ENCODE data around the gene ATF7. TPM values are rescaled to one million over a fixed set of nuclear protein-coding genes. Genes with fewer than 3 reads are reported as not detected.

Gene ATF7
- total RNA-seq, 1 experiment from 2014 or later = 44.3 TPM

DNA sequence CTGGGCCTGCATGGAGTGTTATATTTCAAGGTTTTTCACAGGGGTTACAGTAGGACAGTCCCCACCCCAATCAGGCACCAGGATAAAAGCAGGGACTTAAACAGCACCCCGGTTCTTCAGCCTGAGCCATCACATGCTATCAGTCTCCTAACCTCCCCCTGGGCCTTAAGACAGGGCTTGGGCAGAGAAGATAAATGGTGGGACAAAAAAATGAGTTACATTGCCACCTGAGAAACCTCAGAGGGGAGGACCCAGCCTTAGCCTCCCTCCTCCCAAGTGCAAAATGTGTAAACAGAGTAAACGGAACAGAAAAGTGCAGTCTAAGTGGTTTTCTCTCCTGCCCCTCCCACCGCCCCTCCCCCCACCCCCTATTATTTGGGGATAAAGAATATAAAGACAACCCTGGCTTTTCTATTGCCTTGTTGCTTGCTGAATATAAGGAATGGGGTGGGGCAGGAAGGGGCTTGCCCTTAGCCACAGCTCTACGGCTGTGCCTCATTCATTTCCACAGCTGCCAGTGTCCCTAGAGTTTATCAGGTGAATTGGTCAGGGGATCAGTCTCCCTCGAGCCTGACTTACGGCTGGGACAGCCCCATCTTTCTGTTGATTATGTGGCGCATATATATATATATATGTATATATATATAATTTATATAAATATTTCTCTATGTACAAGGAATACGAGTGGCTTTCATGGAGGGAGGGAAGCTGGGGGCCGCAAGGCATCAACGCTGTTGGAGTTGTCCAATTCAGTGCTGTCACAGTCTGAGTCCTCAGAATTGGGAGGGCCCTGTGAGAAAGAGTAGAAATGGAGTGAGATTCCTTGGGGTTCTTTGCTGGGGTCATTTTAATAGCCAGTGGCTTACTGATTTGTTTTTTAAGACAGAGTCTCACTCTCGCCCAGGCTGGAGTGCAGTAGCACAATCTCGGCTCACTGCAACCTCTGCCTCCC, 145.4 kb downstream of the ATF7 start:
- Histone ChIP-seq H3K36me3 (ENCODE audit: insufficient read depth, low read length, poor library complexity, severe bottlenecking) (peaks cover 79% of the 10 kb centered on the region), H3K27ac (ENCODE audit: low read depth, low read length, poor library complexity, severe bottlenecking) (no peak overlapping the region), H3K27me3 (replicated peaks; ENCODE audit: insufficient read depth, low read depth, low read length, poor library complexity) (no peaks in the 10 kb centered on the region), H3K4me3 (ENCODE audit: low read depth, low read length, poor library complexity, severe bottlenecking) (no peak overlapping the region), H3K4me1 (ENCODE audit: insufficient read depth, low read length, poor library complexity, severe bottlenecking) (peaks cover 4% of the 10 kb centered on the region), H3K9me3 (ENCODE audit: low read depth, low read length, poor library complexity, severe bottlenecking) (no peaks in the 10 kb centered on the region)
- ChIA-PET POLR2A (ENCODE audit: low non-redundant PET) (no interaction called here), CTCF (no interaction called here)
- no peak for TF ChIP-seq EZH2 (IDR thresholded peaks at IDR 0.05; ENCODE audit: borderline replicate concordance, low read depth, low read length, poor library complexity, severe bottlenecking)
- TF ChIP-seq, protein P1, sequence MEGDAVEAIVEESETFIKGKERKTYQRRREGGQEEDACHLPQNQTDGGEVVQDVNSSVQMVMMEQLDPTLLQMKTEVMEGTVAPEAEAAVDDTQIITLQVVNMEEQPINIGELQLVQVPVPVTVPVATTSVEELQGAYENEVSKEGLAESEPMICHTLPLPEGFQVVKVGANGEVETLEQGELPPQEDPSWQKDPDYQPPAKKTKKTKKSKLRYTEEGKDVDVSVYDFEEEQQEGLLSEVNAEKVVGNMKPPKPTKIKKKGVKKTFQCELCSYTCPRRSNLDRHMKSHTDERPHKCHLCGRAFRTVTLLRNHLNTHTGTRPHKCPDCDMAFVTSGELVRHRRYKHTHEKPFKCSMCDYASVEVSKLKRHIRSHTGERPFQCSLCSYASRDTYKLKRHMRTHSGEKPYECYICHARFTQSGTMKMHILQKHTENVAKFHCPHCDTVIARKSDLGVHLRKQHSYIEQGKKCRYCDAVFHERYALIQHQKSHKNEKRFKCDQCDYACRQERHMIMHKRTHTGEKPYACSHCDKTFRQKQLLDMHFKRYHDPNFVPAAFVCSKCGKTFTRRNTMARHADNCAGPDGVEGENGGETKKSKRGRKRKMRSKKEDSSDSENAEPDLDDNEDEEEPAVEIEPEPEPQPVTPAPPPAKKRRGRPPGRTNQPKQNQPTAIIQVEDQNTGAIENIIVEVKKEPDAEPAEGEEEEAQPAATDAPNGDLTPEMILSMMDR (conservative IDR thresholded peaks at IDR 0.05; ENCODE audit: low read depth, low read length) = no peak
- intact Hi-C loops (cut with micrococcal nuclease; ENCODE audit: unreplicated experiment) = no loop called here
- no TSS peak for BruUV-seq (replicated peaks)
- DNase-seq (ENCODE audit: low spot score) = no peak

DNA sequence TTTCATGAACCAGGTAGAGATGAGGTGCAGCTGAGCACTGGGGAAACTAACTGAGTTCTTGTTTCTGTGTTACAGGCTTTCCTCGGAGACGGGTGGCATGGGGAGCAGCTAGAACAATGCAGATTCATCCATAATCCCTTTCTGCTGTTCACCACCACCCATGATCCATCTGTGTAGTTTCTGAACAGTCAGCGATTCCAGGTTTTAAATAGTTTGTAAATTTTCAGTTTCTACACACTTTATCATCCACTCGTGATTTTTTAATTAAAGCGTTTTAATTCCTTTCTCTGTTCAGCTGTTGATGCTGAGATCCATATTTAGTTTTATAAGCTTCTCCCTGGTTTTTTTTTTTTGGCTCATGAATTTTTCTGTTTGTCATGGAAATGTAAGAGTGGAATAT, 146.9 kb downstream of the ATF7 start:
- CTCF ChIA-PET = no interaction called here
- H3K36me3 ChIP-seq (ENCODE audit: insufficient read depth, low read length, poor library complexity, severe bottlenecking) = peaks cover 86% of the 10 kb centered on the region
- no TSS peak for BruUV-seq (replicated peaks)

DNA sequence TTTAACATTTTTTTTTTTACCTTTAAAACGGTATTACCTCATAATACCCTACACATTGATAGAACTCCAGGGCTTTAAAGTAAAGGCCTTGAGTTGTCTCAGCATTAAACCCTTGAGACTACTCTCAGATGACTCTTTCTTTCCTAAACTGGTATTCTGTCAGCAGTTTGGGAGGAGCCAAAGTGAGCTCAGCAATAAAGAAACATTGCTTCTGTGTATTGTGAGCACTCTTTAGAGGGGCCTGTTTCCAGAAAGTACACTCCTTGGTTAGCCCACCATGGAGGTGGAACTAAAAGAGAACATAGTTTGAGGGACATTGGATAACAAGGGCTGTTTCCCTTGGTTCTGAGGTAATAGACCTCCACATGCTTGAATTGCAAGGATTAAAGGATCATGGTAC, 147.3 kb downstream of the ATF7 start:
- Histone ChIP-seq H3K4me3 (ENCODE audit: low read depth, low read length, poor library complexity, severe bottlenecking) (no peak overlapping the region), H3K4me1 (ENCODE audit: insufficient read depth, low read length, poor library complexity, severe bottlenecking) (peaks cover 4% of the 10 kb centered on the region), H3K27ac (ENCODE audit: low read depth, low read length, poor library complexity, severe bottlenecking) (no peak overlapping the region), H3K36me3 (ENCODE audit: insufficient read depth, low read length, poor library complexity, severe bottlenecking) (peaks cover 89% of the 10 kb centered on the region), H3K9me3 (ENCODE audit: low read depth, low read length, poor library complexity, severe bottlenecking) (no peaks in the 10 kb centered on the region), H3K27me3 (replicated peaks; ENCODE audit: insufficient read depth, low read depth, low read length, poor library complexity) (no peaks in the 10 kb centered on the region)
- intact Hi-C loops (cut with micrococcal nuclease; ENCODE audit: unreplicated experiment) = no loop called here
- POLR2A ChIA-PET (ENCODE audit: low non-redundant PET) = interaction anchor here (0.6 kb wide), 1 partner anchor 11 kb away, joined by 3 read pairs; no protein-coding TSS in a partner anchor
- CTCF ChIA-PET = no interaction called here
- DNase-seq (ENCODE audit: low spot score) = no peak
- TF ChIP-seq, protein P1 (conservative IDR thresholded peaks at IDR 0.05; ENCODE audit: low read depth, low read length) = no peak
- TF ChIP-seq EZH2 (IDR thresholded peaks at IDR 0.05; ENCODE audit: borderline replicate concordance, low read depth, low read length, poor library complexity, severe bottlenecking) = no peak
- no TSS peak for BruUV-seq (replicated peaks)

More for the DNA sequence above, 146.9 kb downstream of the ATF7 start:
- DNase-seq (ENCODE audit: low spot score) = no peak
- Histone ChIP-seq H3K27ac (ENCODE audit: low read depth, low read length, poor library complexity, severe bottlenecking) (no peak overlapping the region), H3K4me3 (ENCODE audit: low read depth, low read length, poor library complexity, severe bottlenecking) (no peak overlapping the region), H3K4me1 (ENCODE audit: insufficient read depth, low read length, poor library complexity, severe bottlenecking) (peaks cover 4% of the 10 kb centered on the region), H3K9me3 (ENCODE audit: low read depth, low read length, poor library complexity, severe bottlenecking) (no peaks in the 10 kb centered on the region), H3K27me3 (replicated peaks; ENCODE audit: insufficient read depth, low read depth, low read length, poor library complexity) (no peaks in the 10 kb centered on the region)
- POLR2A ChIA-PET (ENCODE audit: low non-redundant PET) = interaction anchor here (0.6 kb wide), 1 partner anchor 10 kb away, joined by 3 read pairs; no protein-coding TSS in a partner anchor
- TF ChIP-seq, protein P1 (conservative IDR thresholded peaks at IDR 0.05; ENCODE audit: low read depth, low read length) = no peak
- no peak for TF ChIP-seq EZH2 (IDR thresholded peaks at IDR 0.05; ENCODE audit: borderline replicate concordance, low read depth, low read length, poor library complexity, severe bottlenecking)
- intact Hi-C loops (cut with micrococcal nuclease; ENCODE audit: unreplicated experiment) = no loop called here
